Muscle of back (tissue), 11 donors: ENCODE measurements around the gene THOC6. TPM values are rescaled to one million over a fixed set of nuclear protein-coding genes. Genes with fewer than 3 reads are reported as not detected.

ENCODE experiments used
- DNase-seq, 3 donors: peaks; one replicate each; pipeline versions ENCODE4 v3.0.0 to v3.0.0-alpha.2; 2013
- polyA plus RNA-seq, 10 donors: library from polyadenylated mRNA; unstranded; fragments of 120-200 nt; gene quantifications; one replicate each; pipeline ENCODE4 v1.2.1, GENCODE V29; 2013; ENCODE audit not compliant: insufficient read length in 10 of 10

The THOC6 gene
- polyA plus RNA-seq, 10 donors, result 15.9 to 26.9 (median 19.8) TPM

- DNase-seq, result no peak
These were observed 8.9 kb upstream of the THOC6 start for GRCh38 chr16:3014971-3015370.

GRCh38 chr16:3015865-3016521 lies 7.8 kb upstream of the THOC6 start:
- DNase-seq, result no peak

GRCh38 chr16:3017344-3017743 lies 6.5 kb upstream of the THOC6 start:
- no peak for DNase-seq

GRCh38 chr16:3017794-3018506 lies 5.9 kb upstream of the THOC6 start, which contains the start of gene CLDN6:
CLDN6 (minus strand) TSS chr16:3018183; CDS start chr16:3016021, 2,162 bp downstream.
- DNase-seq, result no peak

- no peak for DNase-seq
These were observed 4.1 kb upstream of the THOC6 start for GRCh38 chr16:3019594-3020246.

- peak; percentile 79 to 91 (median 81) for DNase-seq
These were observed 3.6 kb upstream of the THOC6 start, which contains the start of gene TNFRSF12A for GRCh38 chr16:3020247-3020603. TNFRSF12A (plus strand) TSS chr16:3020368; CDS start chr16:3020398, 30 bp downstream.

GRCh38 chr16:3020604-3021448 lies 3.0 kb upstream of the THOC6 start:
- peak; percentile 70 to 87 (median 77) for DNase-seq

- DNase-seq, result peak; percentile 82 to 93 (median 90)
These were observed 2.2 kb upstream of the THOC6 start for GRCh38 chr16:3021449-3022207.

- DNase-seq, result peak; percentile 93 to 95 (median 95)
These were observed 1.6 kb upstream of the THOC6 start for GRCh38 chr16:3022208-3022683.

- DNase-seq, result peak; percentile 38 to 66 (median 40)
These were observed 986 bp upstream of the THOC6 start for GRCh38 chr16:3022684-3023414.

- DNase-seq, result peak in 2 of 3 donors; percentile 54 to 59
These were observed 493 bp upstream of the THOC6 start for GRCh38 chr16:3023415-3023668.

- no peak for DNase-seq
These were observed 1.5 kb downstream of the THOC6 start for GRCh38 chr16:3025032-3026002.

- no peak for DNase-seq
These were observed 2.2 kb downstream of the THOC6 start for GRCh38 chr16:3026003-3026378.

- no peak for DNase-seq
These were observed 3.0 kb downstream of the THOC6 start for GRCh38 chr16:3026609-3027488.

GRCh38 chr16:3027489-3027795 lies 3.6 kb downstream of the THOC6 start:
- no peak for DNase-seq

- peak; percentile 67 to 80 (median 76) for DNase-seq
These were observed 4.3 kb downstream of the THOC6 start for GRCh38 chr16:3027983-3028715.

GRCh38 chr16:3028716-3029319 lies 5.0 kb downstream of the THOC6 start:
- peak in 1 of 3 donors; percentile 37 for DNase-seq
